CD4-positive, alpha-beta T cell treated with Interleukin-6 at 100 ng/mL for 8 hours (primary cell): ENCODE data around the gene MARCHF10.

Experiments
- DNase-seq: peaks from one replicate; pipeline ENCODE4 v3.0.0-alpha.2; 2020; ENCODE audit warnings: mixed read lengths, low spot score

MARCHF10 gene

DNA sequence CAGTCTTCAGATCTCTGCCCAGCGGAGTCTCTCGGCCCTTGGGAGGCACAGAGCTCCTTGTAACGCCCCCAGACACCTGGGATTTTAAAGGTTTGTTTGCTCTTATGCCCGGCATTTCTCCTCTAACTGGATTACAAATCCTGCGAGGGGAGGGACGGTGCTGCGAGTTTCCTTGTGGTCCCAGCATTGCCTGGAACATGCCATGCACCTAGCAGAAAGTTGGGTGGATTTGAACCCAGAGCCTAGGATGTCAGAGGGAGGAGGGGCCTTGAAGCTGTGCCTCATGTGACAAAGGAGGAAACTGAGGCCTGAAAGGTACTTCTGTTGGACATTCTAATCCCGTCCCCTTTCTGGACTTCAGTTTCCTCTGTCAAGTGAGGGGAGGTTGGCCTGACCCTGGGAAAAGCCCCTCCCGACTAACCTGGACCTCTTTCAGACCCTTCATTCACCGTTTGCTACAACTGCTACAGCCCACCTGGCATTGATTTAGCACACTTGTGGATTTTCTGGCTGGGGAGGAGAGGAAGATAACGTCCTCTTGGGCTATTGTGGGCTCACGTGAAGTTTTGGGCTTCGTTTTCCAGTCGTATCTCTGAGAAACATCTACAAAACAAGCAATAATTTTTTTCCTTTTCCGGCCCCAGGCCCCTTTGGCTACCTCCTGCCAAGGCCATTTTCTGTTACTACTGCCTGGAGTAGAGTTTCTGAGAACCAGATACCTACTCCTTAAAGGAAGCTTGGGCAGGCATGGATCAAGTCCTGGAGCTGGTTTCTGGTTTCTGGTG lies 149.8 kb downstream of the MARCHF10 start:
- DNase-seq, result no peak

GRCh38 chr17:62657690-62658089 lies 150.4 kb downstream of the MARCHF10 start:
- DNase-seq, result no peak

DNA sequence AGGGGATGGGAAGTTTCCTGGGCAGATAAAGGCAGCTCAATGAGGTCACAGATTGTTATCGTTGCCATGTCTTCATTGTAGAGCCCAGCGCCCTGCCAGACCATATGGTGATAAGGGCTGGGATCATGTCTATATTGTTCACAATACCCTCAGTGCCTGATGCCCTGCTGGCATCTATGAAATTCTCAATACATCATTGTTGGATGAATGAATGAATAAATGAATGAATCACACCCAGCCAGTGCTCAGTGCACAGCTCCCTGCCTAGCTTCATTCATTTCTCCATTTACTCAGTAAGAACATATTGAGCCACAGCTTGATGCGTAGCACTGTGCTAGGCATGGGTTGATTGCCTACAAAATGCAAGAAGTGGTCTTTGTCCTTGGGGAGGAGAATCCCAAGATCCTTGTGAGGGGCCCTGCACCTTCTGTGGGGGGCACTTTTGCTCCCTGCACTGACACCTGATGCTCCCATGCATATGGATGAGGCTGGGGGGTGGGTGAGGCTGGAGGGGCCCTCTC lies 150.9 kb downstream of the MARCHF10 start:
- DNase-seq, result no peak

GRCh38 chr17:62656446-62656845 lies 151.7 kb downstream of the MARCHF10 start:
- no peak for DNase-seq

- DNase-seq, result no peak
Observed at GRCh38 chr17:62655656-62656055, 152.5 kb downstream of the MARCHF10 start.

GRCh38 chr17:62653826-62654761 lies 154.0 kb downstream of the MARCHF10 start:
- DNase-seq, result no peak

DNA sequence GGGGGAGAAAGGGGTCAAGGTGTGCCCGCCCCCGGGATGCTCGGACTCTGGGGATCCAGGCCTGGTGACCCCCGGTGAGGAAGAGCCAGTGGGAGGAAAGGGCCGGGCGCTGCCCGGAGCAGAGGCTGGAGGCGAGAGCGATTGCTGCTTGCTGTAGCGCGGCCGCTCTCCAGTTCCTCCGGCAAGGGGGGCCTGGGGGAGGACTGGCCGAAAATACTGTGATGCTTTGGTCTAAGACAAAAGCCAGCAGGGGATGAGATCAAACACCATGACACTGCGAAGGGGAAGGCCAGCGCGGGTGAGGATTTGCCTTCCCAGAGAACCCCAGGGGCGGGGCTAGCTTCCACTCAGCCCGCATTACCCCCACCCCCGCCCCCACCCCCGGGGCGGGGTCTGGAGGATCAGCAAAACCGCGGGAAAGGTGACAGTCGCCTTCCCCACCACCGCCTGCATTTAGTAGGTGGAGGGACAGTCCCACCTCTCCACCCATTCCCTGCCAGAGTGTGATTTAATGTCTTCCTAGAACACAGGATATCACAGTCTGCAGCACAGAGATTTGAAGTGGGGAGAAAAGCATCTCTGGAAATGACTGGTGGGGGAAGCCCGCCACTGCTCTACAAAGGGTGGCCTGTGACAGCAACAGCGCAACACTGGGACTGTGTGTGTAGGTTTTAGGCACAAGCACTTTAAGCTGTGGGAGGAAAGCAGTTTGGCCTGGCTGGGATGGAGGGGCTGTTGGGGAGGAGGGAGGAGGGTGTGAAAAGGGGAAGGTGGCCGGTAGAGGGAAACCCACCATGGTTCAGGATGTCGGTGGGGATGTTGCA lies 154.9 kb downstream of the MARCHF10 start:
- peak; percentile 52 for DNase-seq

DNA sequence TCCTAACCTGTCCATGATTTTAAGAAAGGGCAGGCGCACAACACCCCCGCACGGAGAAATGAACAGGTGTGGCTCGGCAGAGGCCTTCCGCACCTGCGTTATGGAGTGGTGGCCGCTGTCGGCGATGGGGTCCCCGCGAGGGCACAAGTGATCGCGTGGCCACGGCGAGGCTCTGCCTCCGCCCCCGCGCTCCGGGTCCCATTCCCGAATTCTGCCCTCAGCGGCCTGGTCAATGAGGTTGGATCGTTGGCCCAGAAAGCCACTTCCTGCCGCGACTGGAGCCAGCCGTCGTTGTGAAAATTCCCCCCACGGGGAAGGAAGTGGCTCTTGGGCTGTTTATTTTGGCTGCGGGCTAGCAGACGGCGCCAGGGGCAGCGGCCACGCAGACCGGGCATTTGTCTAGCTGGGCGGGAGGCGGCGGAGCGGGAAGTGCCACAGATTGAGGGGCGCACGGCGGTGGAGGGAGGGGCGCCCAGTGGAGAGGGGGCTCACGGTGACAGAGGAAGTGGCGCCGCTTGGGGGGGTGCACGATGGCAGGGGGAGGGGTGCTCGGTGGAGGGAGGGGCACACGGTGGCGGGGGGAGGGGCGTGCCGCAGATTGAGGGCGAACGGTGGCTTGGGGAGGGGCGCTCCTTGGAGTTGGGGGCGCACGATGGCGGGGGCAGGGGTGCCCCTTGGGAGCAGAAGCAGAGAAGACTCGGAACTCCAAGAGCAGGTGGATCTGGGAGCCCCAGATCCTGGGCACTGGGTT lies 155.7 kb downstream of the MARCHF10 start:
- peak; percentile 21 for DNase-seq
